Activated T-cell treated with anti-CD3 and anti-CD28 coated beads, Interleukin-2, amount 50 U/mL, for 72 hours (primary cell): Measurements from ENCODE around the gene TH. TPM values are rescaled to one million over a fixed set of nuclear protein-coding genes. Genes with fewer than 3 reads are reported as not detected.

Experiments used
- ATAC-seq, 2 donors: fragments of 150-1000 bp; cut with Tn5 transposase; replicated peaks in 1 of 2; 2 replicates each; pipeline ENCODE4 v1.10.0; 2021; ENCODE audit warnings: moderate library complexity in 2 of 2, mild to moderate bottlenecking in 1 of 2
- DNase-seq, 2 donors: peaks; one replicate each; pipeline ENCODE4 v3.0.0; 2021 to 2022; ENCODE audit warnings: mixed read lengths in 1 of 2
- H3K27ac Mint-ChIP-seq: one replicate; pipeline ENCODE4 v1.8.0; 2022; ENCODE audit warnings: mild to moderate bottlenecking, moderate library complexity, mixed read lengths
- H3K27me3 Mint-ChIP-seq: one replicate; pipeline ENCODE4 v1.8.0; 2022; ENCODE audit warnings: low read depth, mixed read lengths
- H3K36me3 Mint-ChIP-seq, 2 donors: one replicate each; pipeline ENCODE4 v1.8.0; 2022; ENCODE audit warnings: mixed read lengths in 2 of 2, mild to moderate bottlenecking in 1 of 2; ENCODE audit not compliant: insufficient read depth in 2 of 2
- H3K4me1 Mint-ChIP-seq: one replicate; pipeline ENCODE4 v1.8.0; 2022; ENCODE audit warnings: low read depth, mixed read lengths
- H3K4me3 Mint-ChIP-seq, 2 donors: one replicate each; pipeline ENCODE4 v1.8.0; 2022; ENCODE audit warnings: mild to moderate bottlenecking in 2 of 2, mixed read lengths in 2 of 2, moderate library complexity in 2 of 2
- H3K9me3 Mint-ChIP-seq, 2 donors: one replicate each; pipeline ENCODE4 v1.8.0; 2022; ENCODE audit warnings: mixed read lengths in 2 of 2
- total RNA-seq, 2 donors: library from RNA; stranded (reverse); gene quantifications; one replicate each; pipeline ENCODE4 v1.2.3, GENCODE V29; 2022

Gene TH
- total RNA-seq, 2 donors from 2014 or later: not detected

GRCh38 chr11:2140411-2141400 lies 30.9 kb downstream of the TH start:
- no peaks in the 10 kb centered on the region for H3K36me3 Mint-ChIP-seq
- peaks cover 63% of the 10 kb centered on the region for H3K27me3 Mint-ChIP-seq

GRCh38 chr11:2139621-2140337 lies 31.8 kb downstream of the TH start:
- ATAC-seq (no peak), DNase-seq (no peak)
- H3K9me3 Mint-ChIP-seq: no peaks in the 10 kb centered on the region
- H3K4me1 Mint-ChIP-seq: peaks cover 25% of the 10 kb centered on the region
- no peaks in the 10 kb centered on the region for H3K36me3 Mint-ChIP-seq
- no peak overlapping the region for H3K27ac Mint-ChIP-seq
- peak overlapping the region in 1 of 2 donors; percentile 40 for H3K4me3 Mint-ChIP-seq
- peaks cover 61% of the 10 kb centered on the region for H3K27me3 Mint-ChIP-seq

More at GRCh38 chr11:2140411-2141400, 30.9 kb downstream of the TH start:
- Mint-ChIP-seq H3K4me1 (peaks cover 25% of the 10 kb centered on the region), H3K4me3 (peak overlapping the region in 1 of 2 donors; percentile 45), H3K27ac (peak overlapping the region; percentile 72), H3K9me3 (no peaks in the 10 kb centered on the region)
- DNase-seq: peak in 1 of 2 donors; percentile 24
- no peak for ATAC-seq

- H3K27ac Mint-ChIP-seq: no peak within 1 kb of the TSS
Measured at GRCh38 chr11:2139123-2139521, 32.5 kb downstream of the TH start, which contains the start of gene IGF2. Gene IGF2 (minus strand): TSS chr11:2139389. CDS start chr11:2135523, 3,866 bp downstream.

DNA sequence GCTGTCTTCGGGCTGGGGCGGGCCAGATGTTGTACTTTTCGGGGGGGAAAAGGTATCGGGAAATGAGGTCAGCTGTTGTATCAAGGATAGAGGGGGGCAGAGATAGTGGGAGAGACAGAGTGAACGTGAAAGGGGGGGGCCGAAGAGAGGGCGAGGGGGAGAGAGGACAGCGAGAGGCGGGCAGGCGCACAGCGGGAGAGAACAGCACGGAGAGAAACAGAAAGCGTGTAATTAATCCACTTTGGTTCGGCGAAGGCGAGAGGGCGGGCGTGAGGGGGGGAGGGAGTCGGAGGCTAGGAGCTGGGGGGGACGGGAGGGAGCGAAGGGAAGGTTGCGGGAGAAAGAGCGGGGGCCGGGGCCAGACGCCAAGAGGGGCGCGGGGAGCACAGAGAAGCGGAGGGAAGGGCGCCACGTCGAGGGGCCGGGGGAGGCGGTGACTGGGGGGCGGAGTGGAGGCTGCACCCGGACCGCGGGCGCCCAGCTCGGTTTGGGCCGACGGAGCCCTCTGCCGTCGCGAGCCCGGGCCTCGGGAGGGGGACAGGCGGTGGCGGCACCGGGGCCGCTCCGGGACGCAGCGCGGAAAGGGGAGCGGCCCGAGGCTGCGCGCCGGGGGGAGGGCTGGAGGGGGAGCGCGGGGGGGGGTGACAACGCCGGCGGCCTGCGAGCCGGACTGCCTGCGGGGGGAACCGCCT lies 33.0 kb downstream of the TH start:
- Mint-ChIP-seq H3K36me3 (no peaks in the 10 kb centered on the region), H3K27me3 (peaks cover 72% of the 10 kb centered on the region), H3K27ac (no peak overlapping the region), H3K4me1 (peaks cover 23% of the 10 kb centered on the region), H3K9me3 (no peaks in the 10 kb centered on the region), H3K4me3 (peak overlapping the region; percentile 66 to 82)
- no peak for DNase-seq
- ATAC-seq: no peak

More at GRCh38 chr11:2139123-2139521, 32.5 kb downstream of the TH start, which contains the start of gene IGF2:
- Mint-ChIP-seq H3K9me3 (no peaks in the 10 kb centered on the region), H3K27me3 (peaks cover 67% of the 10 kb centered on the region), H3K4me1 (peaks cover 25% of the 10 kb centered on the region), H3K36me3 (no peaks in the 10 kb centered on the region), H3K4me3 (peak within 1 kb of the TSS; percentile 66 to 82)
- peak in 1 of 2 donors; percentile 5 for ATAC-seq
- no peak for DNase-seq

- Mint-ChIP-seq H3K4me3 (peak overlapping the region; percentile 66 to 82), H3K36me3 (no peaks in the 10 kb centered on the region)
- no peak for DNase-seq
Measured at GRCh38 chr11:2138068-2138430, 33.6 kb downstream of the TH start.

DNA sequence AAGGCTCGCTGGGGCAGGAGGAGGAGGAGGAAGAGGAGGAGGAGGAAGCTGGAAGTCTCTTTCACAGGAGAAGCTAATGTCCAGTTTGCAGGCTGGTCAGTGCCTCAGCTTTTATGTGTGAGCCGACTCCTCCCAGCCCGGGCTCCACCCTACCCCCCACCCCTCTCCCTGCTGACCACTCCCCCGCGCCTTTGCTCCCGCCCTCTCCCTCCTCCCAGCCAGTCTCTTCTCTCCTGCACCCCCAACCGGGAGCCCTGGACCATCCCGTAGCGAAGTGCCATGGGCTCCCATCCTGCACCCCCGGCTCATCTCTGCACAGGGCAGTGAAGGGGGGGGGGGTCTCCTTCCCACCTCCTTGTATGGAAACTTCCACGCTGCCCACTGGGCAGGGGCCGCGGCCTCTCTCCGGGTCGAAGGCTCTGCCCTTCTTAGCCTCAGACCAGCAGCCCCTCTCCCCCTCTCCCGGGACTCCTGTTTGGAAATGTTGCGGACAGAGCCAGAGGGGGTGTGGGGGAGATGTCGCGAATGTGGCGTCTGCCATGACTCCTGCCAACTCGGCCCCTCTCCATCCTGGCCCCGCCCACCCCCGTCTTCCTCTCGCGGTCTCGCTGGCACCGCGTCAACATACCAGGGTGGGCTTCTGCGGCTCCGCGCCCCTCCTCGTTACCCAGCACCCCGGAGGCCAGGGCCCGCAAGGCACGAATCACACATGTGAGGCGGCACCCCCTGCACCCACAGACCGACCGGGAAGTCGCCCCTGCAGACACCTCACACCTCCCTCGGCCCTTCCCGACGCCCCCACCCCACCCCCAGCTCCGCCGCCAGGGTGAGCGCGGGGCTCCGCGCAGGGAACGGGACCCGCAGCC lies 34.2 kb downstream of the TH start:
- H3K4me3 Mint-ChIP-seq: peak overlapping the region; percentile 39 to 40
- no peaks in the 10 kb centered on the region for H3K9me3 Mint-ChIP-seq
- H3K27ac Mint-ChIP-seq: no peak overlapping the region
- no peak for DNase-seq
- H3K4me1 Mint-ChIP-seq: peaks cover 11% of the 10 kb centered on the region
- H3K36me3 Mint-ChIP-seq: no peaks in the 10 kb centered on the region
- no peak for ATAC-seq
- peaks cover 75% of the 10 kb centered on the region for H3K27me3 Mint-ChIP-seq

More at GRCh38 chr11:2138068-2138430, 33.6 kb downstream of the TH start:
- H3K27ac Mint-ChIP-seq: no peak overlapping the region
- peaks cover 75% of the 10 kb centered on the region for H3K27me3 Mint-ChIP-seq
- ATAC-seq: no peak
- peaks cover 17% of the 10 kb centered on the region for H3K4me1 Mint-ChIP-seq
- no peaks in the 10 kb centered on the region for H3K9me3 Mint-ChIP-seq

DNA sequence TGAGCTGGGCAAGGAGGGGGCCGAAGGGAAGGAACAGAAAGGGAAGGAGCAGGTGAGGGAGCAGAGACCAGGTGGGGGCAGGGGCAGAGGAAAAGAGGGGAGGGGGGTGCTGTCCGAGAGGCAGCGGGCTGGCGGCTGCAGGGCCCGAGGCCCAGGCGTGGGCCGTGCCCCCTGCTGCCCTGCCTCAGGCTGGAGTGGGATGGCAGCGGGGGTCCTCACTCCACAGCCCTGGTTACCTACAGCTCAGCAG lies 34.7 kb downstream of the TH start:
- Mint-ChIP-seq H3K27ac (no peak overlapping the region), H3K4me3 (peak overlapping the region in 1 of 2 donors; percentile 45), H3K27me3 (peaks cover 75% of the 10 kb centered on the region)

DNA sequence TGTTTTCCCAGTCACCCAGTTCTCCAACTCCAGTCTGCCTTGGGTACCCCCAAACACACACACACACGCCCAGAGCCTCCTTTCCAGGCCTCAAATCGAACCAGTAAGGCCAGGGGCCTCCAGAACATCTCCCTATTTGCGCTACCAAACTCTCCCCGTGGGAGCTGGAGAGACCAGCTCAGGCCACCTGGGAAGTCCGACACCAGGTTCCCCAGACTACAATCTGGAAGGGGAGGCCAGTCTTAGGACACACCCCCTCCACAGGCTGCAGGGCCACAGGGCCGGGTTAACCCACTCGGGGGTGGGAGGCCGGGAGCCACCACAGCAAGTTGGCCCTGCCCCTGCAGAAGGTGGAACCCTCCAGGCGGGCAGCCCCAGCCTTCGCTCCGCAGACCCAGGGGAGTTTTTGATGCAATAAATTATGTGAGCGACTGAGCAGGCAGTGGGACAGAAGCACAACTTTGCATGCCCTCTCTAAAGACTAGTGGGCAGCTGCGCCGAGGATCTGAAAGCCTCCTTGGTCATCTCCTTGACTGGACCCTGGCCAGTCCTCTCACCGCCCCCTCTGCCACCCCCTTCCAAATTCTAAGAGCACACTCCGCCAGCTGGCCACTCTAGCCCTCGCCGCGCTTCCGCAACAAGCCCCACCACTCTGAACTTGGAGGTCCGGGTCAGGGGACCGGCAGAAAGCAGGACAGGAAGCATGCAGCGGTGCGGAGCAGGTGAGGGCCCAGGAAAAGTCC lies 35.2 kb downstream of the TH start:
- peak overlapping the region in 1 of 2 donors; percentile 45 for H3K4me3 Mint-ChIP-seq
- H3K9me3 Mint-ChIP-seq: peaks cover 2 to 6% of the 10 kb centered on the region in 2 donors
- peaks cover 75% of the 10 kb centered on the region for H3K27me3 Mint-ChIP-seq
- H3K36me3 Mint-ChIP-seq: peaks cover 0 to 6% of the 10 kb centered on the region in 2 donors
- H3K27ac Mint-ChIP-seq: no peak overlapping the region
- peaks cover 4% of the 10 kb centered on the region for H3K4me1 Mint-ChIP-seq
- DNase-seq: no peak
- ATAC-seq: no peak

More for the DNA sequence above, 34.7 kb downstream of the TH start:
- Mint-ChIP-seq H3K9me3 (peaks cover 0 to 1% of the 10 kb centered on the region in 2 donors), H3K36me3 (peaks cover 0 to under 1% of the 10 kb centered on the region in 2 donors), H3K4me1 (peaks cover 6% of the 10 kb centered on the region)
- ATAC-seq (no peak), DNase-seq (no peak)

GRCh38 chr11:2135648-2136201 lies 35.9 kb downstream of the TH start:
- no peak overlapping the region for H3K27ac Mint-ChIP-seq
- H3K4me3 Mint-ChIP-seq: no peak overlapping the region
- DNase-seq: no peak
- no peak for ATAC-seq
- peaks cover 4 to 8% of the 10 kb centered on the region in 2 donors for H3K9me3 Mint-ChIP-seq
- H3K4me1 Mint-ChIP-seq: no peaks in the 10 kb centered on the region
- peaks cover 0 to 8% of the 10 kb centered on the region in 2 donors for H3K36me3 Mint-ChIP-seq
- peaks cover 75% of the 10 kb centered on the region for H3K27me3 Mint-ChIP-seq

DNA sequence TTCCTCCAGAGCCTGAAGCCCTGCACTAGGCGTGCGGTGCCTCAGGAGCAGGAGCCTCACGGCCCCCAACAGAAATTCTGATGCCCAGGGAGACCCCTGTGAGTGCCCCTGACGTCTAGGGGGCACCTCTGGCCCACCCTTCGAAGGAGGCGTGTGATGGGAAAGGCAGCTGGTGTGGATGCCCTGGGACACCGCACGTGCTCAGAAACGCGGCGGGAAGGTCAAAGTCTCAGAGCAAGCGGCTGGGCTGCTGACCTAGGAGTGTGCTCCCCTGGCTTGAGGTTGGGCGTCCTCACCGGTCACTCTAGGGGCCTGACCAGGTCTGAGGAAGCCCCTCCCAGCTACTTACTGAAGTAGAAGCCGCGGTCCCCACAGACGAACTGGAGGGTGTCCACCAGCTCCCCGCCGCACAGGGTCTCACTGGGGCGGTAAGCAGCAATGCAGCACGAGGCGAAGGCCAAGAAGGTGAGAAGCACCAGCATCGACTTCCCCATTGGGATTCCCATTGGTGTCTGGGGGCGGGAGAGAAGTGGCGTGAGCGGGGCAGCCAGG lies 36.5 kb downstream of the TH start:
- Mint-ChIP-seq H3K9me3 (peaks cover 4 to 8% of the 10 kb centered on the region in 2 donors), H3K27me3 (peaks cover 74% of the 10 kb centered on the region), H3K27ac (no peak overlapping the region), H3K4me1 (no peaks in the 10 kb centered on the region), H3K36me3 (peaks cover 0 to 8% of the 10 kb centered on the region in 2 donors), H3K4me3 (no peak overlapping the region)
- DNase-seq: no peak
- ATAC-seq: no peak
